Tibial artery (tissue), 4 donors: ENCODE measurements around the gene MAP1LC3B2.

Experiments
- DNase-seq, 2 donors: peaks; one replicate each; pipeline ENCODE4 v3.0.0-alpha.2; 2019
- H3K27ac ChIP-seq, 2 donors: fragments of 200-600 bp; sonication (generic) in 1 of 2; 1 replicate in 1 of 2; 2 replicates in 1 of 2; pipeline ENCODE4 v1.5.1; 2018 to 2019; ENCODE audit warnings: mild to moderate bottlenecking in 1 of 2
- H3K27me3 ChIP-seq, 2 donors: fragments of 200-600 bp; sonication (generic) in 1 of 2; one replicate each; pipeline versions ENCODE4 v1.5.1 to v1.6.0; 2016 to 2019
- H3K36me3 ChIP-seq, 3 donors: fragments of 200-600 bp; sonication (generic) in 2 of 3; one replicate each; pipeline ENCODE4 v1.5.1; 2016 to 2019; ENCODE audit warnings: mild to moderate bottlenecking in 2 of 3
- H3K4me1 ChIP-seq, 4 donors: fragments of 200-600 bp; sonication (generic) in 2 of 4; 1 replicate in 3 of 4; 2 replicates in 1 of 4; pipeline ENCODE4 v1.5.1; 2016 to 2019
- H3K4me3 ChIP-seq, 2 donors: fragments of 200-600 bp; sonication (generic) in 1 of 2; 1 replicate in 1 of 2; 2 replicates in 1 of 2; pipeline ENCODE4 v1.5.1; 2018 to 2019; ENCODE audit warnings: mild to moderate bottlenecking in 2 of 2
- H3K9me3 ChIP-seq, 3 donors: fragments of 200-600 bp; sonication (generic) in 1 of 3; one replicate each; pipeline ENCODE4 v1.5.1; 2016 to 2019
- intact Hi-C: fragments of 100-400 bp; cut with DNase I; formaldehyde crosslinking; loops from one replicate; pipeline ENCODE4 v1.15.0; 2023; ENCODE audit warnings: low total_unique reads
- TF ChIP-seq, protein P1 (sequence below), 2 experiments: fragments of 200-600 bp in 1 of 2; fragments of 450-650 bp in 1 of 2; IDR thresholded peaks; one replicate each; pipeline ENCODE4 v1.5.1; 2017 to 2019; ENCODE audit warnings: antibody characterized with exemption in 2 of 2, mild to moderate bottlenecking in 1 of 2, moderate library complexity in 1 of 2

MAP1LC3B2 gene

DNA sequence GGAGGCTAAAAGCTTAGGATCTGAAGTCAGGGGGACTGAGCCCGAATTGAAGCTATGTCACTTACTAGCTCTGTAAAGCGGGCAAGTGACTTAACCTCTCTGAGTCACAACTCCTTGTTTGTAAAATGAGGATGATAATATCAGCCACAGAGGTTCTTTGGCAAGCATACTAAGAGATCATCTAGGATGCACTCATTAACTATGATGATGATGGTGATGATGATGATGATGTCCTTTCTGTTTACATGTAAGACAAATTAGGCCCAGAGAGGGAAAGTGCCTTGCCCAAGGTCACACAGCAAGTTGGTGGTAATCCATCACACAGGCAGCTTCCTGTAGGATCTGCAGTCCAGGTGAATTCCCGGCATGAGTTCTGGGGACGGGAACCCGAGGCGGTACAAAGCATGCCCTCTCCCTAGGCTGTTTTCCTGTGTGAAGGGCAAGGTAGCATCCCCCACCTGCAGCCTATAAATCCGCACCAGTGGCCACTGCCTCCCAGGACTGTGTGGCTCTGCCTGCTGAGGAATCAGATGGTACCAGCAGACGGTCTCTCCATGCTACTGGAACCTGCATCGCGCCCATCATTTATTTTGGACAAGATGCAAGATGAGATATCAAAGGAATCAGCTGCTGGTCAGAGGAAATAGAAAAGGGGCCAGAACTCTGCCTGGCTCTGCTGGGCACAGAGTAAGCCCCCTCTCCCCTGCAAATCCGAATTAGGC is 55.2 kb downstream of the MAP1LC3B2 start:
- H3K36me3 ChIP-seq = no peaks in the 10 kb centered on the region
- peaks cover 0 to 2% of the 10 kb centered on the region in 2 donors for H3K27me3 ChIP-seq
- intact Hi-C loops = no loop called here
- H3K27ac ChIP-seq = no peak overlapping the region
- no peaks in the 10 kb centered on the region for H3K9me3 ChIP-seq
- no peak for DNase-seq
- no peak overlapping the region for H3K4me3 ChIP-seq
- TF ChIP-seq, protein P1, sequence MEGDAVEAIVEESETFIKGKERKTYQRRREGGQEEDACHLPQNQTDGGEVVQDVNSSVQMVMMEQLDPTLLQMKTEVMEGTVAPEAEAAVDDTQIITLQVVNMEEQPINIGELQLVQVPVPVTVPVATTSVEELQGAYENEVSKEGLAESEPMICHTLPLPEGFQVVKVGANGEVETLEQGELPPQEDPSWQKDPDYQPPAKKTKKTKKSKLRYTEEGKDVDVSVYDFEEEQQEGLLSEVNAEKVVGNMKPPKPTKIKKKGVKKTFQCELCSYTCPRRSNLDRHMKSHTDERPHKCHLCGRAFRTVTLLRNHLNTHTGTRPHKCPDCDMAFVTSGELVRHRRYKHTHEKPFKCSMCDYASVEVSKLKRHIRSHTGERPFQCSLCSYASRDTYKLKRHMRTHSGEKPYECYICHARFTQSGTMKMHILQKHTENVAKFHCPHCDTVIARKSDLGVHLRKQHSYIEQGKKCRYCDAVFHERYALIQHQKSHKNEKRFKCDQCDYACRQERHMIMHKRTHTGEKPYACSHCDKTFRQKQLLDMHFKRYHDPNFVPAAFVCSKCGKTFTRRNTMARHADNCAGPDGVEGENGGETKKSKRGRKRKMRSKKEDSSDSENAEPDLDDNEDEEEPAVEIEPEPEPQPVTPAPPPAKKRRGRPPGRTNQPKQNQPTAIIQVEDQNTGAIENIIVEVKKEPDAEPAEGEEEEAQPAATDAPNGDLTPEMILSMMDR (IDR thresholded peaks at IDR 0.05) = no peak
- peaks cover 0 to 6% (median 3%) of the 10 kb centered on the region in 4 donors for H3K4me1 ChIP-seq

DNA sequence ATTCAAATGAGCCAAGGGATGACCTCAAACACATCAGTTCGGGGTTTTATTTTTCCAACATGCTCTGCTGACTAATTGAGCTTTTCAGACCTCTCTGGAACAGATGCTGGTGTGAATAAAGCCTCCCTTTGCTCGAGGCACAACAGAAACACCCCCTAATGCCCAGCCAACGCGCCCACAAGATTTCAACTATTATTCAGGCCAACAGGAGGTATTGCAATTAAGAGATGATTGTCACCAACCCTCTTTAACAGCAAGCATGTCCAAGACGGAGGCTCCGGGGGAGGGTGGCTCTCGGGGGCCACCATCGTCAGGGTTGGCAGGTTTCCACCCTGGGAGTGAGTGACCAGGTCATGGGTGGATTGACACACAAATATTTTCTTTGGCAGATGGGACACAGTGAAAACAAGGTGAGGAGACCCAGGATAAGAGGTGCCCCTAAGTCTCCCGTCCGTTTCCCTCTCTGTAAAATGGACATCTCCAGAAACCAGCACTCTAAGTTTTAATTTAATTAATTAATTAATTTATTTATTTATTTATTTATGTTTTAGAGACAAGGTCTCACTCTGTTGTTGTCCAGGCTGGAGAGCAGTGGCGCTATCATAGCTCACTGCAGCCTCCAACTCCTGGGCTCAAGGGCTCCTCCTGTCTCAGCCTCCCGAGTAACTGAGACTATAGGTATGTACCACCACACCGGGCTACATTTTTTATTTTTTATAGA is 56.1 kb downstream of the MAP1LC3B2 start:
- Histone ChIP-seq H3K9me3 (no peaks in the 10 kb centered on the region), H3K27ac (no peak overlapping the region), H3K4me1 (peaks cover 0 to 6% (median 0%) of the 10 kb centered on the region in 4 donors), H3K4me3 (no peak overlapping the region), H3K36me3 (no peaks in the 10 kb centered on the region), H3K27me3 (peaks cover 0 to 2% of the 10 kb centered on the region in 2 donors)
- intact Hi-C loops = no loop called here
- TF ChIP-seq, protein P1 (IDR thresholded peaks at IDR 0.05) = no peak
- DNase-seq = no peak

DNA sequence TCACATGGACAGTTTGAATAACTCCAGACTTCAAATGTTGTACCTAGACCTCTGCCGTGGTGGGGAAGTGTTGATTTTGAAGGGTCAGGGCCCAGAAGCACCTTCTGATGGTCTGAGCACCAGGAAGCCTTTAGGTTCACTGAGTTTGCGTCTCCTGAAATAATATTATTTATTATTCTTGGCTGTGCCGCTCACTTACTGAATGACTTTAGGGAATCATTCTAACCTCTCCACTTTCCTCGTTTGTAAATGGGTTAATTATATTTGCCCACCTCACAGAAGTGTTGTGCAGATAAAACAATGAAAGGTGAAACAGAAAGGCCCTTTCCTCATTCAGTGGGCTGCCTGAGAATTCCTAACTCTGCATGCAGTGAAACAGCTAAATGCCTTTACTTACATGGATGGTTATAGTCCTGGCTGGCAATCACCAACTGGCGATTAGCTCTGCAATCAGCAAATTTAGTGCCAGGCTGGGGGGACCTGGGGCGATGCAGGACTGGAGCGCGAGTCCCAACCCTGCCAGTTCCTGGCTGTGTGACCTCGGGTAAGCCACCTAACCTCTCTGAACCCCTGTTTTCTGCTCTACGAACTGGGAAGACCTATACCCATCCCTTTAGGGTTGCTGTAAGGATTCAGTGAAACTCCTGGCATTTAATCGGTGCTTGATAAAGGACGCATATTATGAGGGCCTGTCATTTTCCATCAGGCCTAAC is 57.5 kb downstream of the MAP1LC3B2 start:
- Histone ChIP-seq H3K36me3 (no peaks in the 10 kb centered on the region), H3K4me3 (no peak overlapping the region), H3K27ac (no peak overlapping the region), H3K4me1 (peaks cover 0 to 13% (median 0%) of the 10 kb centered on the region in 4 donors), H3K9me3 (no peaks in the 10 kb centered on the region), H3K27me3 (peaks cover 0 to 2% of the 10 kb centered on the region in 2 donors)
- DNase-seq = no peak
- TF ChIP-seq, protein P1 (IDR thresholded peaks at IDR 0.05) = no peak
- intact Hi-C loops = no loop called here

DNA sequence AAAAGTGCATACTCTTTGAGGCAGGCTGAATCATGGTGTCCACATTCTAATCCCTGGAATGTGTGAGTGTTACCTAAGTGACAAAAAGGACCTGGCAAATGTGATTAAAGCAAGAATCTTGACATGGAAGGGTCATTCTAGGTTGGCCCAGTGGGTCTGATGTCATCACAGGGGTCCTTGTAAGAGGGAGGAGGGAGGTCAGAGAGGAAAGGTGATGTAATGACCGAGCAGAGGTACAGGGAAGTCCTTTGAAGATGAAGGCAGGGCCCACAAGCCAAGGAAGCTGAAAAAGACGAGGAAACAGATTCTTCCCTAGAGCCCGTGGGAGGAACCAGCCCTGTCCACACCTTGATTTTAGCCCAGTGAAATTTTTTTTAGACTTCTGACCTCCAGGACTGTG is 60.1 kb downstream of the MAP1LC3B2 start:
- Histone ChIP-seq H3K9me3 (peaks cover 0 to 4% (median 0%) of the 10 kb centered on the region in 3 donors), H3K4me3 (no peak overlapping the region), H3K4me1 (peaks cover 0 to 13% (median 0%) of the 10 kb centered on the region in 4 donors), H3K27ac (no peak overlapping the region), H3K36me3 (no peaks in the 10 kb centered on the region), H3K27me3 (peaks cover 0 to 2% of the 10 kb centered on the region in 2 donors)
- intact Hi-C loops = no loop called here
- DNase-seq = no peak
- TF ChIP-seq, protein P1 (IDR thresholded peaks at IDR 0.05) = no peak

DNA sequence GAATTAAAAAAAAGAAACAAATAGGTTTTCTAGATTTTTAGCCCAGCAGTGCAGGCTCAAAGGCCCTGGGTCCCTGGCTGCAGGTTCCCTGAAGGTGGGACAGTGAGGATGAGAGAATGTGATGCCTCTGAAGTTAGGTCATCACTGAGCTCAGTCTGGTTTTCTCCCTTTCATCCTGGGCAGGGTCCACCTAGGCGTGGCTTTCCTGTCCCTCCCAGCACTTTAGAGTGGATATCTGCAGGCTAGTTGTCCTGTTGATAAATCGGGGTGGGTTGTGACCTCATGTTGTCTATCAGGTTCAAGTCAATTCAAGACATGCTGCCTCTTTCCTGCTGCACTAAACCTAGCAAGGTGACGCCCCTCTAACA is 60.9 kb downstream of the MAP1LC3B2 start:
- Histone ChIP-seq H3K9me3 (peaks cover 0 to 4% (median 0%) of the 10 kb centered on the region in 3 donors), H3K27me3 (no peaks in the 10 kb centered on the region), H3K4me3 (no peak overlapping the region), H3K36me3 (no peaks in the 10 kb centered on the region), H3K4me1 (peaks cover 0 to 13% (median 0%) of the 10 kb centered on the region in 4 donors), H3K27ac (no peak overlapping the region)
- DNase-seq = no peak
- TF ChIP-seq, protein P1 (IDR thresholded peaks at IDR 0.05) = no peak
- intact Hi-C loops = no loop called here
